ENCODE data around the gene KRT15.
A peak's percentile ranks its signal among the peaks of the same experiment; 100 is the strongest.

KRT15 gene

DNA sequence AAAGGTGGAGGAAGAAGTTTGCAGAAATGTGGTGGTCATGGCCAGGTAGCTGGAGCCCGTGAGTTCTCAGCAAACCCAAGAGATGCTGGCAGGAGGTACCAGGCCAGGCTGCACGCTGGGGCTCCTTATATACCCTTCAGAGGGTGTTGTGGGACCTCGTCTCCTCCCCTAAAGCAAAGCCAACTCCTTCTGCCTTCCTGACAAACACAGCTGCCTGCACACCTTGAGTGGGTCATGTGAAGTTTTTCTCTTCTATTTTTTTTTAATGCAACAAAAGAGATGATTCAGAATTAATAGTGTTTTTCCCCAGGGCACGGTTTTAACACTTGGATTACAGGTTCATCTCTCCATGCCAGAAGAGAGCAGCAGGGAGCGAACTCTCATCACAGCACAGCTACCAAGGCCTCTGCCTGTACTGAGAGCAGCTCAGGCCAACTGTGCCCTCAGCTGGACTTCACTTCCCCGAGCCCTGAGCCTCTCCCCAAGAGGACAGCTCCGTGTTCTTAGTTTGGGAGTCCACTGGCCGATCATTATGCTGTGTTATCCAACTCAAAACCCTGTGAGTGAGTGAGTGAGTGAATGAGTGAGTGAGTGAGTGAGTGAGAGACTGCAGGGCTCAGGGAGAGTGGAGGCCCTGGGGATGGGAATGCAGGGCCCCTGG, at the start of gene KRT15:
Gene KRT15 (minus strand): TSS at position 102 of the 661 bp plus-strand sequence. CDS start 63 bp downstream, at position 39.
- peak; percentile 94 for DNase-seq

DNA sequence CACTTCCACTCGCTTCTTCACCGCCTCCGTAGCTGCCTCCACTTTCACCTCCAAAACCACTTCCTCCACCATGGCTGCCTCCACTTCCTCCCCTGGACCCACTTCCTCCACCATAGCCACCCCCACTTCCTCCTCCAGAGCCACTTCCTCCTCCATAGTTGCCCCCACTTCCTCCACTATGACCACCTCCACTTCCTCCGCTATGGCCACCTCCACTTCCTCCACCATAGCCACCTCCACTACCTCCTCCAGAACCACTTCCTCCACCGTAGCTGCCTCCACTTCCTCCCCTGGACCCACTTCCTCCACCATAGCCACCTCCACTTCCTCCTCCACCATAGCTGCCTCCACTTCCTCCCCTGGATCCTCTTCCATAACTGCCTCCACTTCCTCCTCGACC, 48.6 kb upstream of the KRT15 start:
- no peak for DNase-seq

DNA sequence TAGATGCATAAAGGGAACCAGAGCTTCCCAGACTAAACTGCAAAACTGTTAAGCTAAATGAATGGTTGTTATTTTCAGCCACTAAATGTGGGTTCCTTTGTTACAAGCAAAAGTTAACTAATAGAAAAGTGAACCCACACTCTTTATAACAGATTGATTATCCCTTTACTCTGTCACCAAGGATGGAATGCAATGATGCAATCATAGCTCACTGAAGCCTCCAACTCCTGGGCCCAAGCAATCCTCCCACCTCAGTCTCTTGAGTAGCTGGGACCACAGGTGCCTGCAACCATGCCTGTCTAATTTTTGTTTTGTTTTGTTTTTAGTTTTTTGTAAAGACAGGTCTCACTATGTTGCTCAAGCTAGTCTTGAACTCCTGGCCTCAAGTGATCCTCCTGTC, 46.6 kb upstream of the KRT15 start:
- no peak for DNase-seq

DNA sequence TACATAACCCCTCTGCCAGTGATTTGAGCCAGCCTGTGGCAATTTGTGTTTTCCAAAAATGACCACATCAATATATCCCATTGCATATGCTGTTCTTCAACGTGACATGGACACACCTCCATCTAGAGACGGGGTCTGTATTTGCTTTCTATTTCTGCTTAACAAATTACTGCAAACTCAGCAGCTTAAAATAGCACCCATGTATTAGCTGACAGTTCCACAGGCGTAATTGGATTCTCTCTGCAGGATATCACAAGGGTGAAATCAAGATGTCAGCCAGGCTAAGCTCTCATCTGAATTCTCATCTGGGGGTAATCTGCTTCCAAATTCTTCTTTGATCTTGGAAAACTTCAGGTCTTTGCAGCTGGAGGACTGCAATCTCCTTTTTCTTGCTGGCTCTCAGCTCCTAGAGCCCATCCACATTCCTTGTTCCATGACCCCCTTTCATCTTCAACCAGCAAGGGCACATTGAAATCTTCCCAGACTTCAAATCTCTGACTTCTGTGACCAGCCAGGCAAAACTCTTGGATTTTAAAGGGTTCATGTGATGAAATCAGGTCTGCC, 45.0 kb upstream of the KRT15 start:
- no peak for DNase-seq

DNA sequence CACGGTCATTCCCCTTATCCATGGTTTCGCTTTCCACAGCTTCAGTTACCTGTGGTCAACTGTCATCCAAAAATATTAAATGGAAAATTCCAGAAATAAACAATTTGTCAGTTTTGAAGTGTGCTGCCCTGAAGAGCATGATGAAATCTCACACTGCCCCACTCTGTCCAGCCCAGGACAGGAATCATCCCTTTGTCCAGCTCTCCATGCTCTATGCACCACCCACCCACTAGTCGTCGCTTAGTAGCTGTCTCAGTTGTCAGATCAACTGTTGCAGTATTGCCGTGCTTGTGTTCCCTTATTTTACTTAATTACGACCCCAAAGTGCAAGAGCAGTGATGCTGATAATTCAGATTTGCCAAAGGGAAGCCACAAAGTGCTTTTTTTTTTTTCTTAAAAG, 42.9 kb upstream of the KRT15 start:
- no peak for DNase-seq

DNA sequence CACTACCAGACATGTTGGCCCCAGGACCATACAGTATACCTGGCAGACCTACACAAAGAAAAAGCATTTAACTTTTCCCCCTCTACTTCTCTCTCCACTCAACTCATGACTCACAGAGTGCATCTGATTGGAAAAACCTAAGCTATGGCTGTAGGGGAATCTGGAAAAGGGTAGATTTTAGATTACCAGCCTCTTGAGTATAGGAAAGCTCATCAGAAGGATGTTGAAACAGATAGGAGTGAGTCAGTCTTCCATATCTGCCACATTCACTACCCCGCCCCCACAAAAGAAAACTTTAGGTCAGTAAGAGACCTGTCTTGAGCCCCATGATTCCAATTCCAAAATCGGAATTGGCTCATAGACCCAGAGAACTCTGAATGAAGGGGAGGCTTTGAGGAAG, 40.9 kb upstream of the KRT15 start:
- DNase-seq = no peak

DNA sequence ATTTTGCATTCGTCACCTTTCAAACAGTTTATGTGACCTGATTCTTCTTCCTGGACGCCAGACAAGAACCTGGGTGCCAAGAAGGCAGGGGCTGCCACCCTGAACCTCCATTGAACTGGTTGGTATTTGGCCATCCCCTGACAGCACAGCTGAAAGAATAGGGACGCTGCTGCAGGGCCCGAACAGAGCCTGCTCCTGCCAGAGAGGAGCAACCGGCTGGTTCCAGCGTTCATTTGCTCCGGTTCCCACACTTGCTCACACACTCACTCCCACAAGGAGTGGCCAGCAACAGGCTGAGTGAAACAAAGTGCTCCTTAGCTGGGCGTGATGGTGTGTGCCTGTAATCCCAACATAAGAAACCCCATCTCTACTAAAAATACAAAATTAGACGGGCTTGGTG, 38.2 kb upstream of the KRT15 start:
- no peak for DNase-seq

DNA sequence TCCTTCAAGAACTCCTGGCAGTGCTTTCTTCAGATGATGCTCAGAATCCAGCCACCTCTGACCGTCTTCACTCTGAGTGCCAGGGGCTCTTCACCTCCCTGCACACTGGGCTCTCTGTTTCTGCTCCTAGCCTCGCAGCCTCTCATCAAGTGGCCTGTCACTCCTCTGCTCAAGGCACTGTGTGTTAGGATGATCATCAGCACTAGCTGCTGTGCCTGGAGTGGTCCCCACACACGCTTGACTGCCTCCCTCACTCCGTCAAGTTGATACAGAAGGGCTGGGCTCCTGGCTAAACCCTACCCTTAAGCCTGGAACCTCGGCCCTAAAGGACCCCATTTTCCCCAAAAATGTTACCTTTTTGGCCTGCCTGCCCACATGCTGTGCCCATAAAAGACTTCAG, 37.6 kb upstream of the KRT15 start:
- DNase-seq = no peak

DNA sequence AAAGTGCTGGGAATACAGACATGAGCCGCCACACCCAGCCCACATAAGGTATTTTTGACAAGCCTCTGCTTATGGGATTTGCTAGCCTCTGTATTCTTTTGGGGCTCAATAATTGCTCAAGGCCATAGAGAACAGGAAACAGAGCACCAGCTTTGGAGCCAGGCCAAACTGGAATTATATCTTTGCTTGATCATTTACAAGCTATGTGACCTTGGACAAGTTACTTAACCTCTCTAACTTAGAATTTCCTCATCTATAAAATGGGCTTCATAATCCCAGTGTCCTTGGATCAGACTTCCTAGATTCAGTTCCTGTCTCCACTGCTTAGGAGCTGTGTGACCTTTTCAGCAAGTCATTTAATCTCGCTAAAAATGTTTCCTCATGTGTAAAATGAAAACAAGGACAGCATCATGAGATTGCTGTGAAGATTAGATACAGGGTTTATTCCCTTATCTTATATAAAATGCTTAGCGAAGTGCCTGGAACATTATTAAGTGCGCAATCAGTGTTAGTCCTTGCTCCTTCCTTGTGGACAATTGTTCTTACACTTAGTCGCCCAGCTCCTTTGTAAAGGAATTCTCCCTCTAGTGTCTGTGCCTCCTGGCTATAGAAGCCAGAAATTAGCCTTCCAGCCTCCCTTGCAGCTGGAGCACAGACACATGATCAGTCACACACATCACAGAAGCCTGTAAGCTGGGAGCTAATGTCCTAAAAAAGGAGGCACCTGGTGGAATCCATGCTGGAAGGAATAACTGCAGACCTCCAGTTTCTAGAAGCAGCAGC, 36.6 kb upstream of the KRT15 start:
- no peak for DNase-seq

DNA sequence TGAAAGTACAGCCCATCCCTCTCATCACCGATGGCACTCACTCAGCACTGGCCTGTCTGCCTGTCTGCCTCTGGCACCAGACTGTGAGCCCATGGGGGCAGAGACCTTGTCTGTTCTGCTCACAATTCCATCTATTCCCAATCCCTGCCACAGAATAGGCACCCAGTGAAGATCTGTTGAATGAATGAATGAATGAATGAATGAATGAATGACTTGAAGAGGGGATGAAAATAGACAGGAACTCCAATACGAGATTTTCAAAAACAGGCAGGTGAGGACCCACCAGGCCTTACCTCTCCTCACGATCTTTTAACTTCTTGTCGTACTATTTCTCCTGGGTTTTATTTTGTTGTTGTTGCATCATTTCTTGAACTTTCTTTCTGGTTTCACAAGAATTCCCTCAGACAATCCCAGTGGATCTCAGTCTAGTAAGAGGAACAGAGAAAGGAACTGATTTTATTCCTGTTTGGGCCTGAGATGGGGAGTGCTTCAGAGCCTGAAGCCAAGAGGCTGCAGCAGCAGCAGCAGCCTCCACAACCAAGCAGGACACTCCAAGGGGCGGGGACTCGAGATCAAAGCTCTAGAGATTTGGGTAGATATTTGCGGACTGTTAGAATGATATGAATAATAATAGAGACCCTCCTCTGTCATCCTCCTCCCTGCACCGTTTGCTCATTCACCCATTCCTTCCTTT, 35.4 kb upstream of the KRT15 start:
- no peak for DNase-seq

DNA sequence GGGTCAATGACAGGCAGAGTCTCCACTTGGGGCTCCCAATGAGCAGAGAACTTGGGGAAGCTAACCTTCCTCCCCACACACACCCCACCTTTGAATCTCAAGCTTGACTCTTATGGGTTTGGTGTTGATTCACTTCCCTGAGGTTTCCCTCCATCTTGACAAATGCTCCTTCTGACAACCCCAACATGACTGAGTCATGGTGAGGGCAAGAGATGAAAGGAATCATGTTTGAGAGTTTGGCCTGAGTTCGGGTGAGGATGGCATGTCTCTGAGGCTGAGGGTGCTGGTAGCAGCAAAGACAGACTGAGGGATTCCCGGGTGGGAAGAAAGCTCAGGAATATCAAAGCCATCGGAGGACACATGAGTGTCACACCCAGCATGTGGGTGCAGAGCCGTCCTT, 34.5 kb upstream of the KRT15 start:
- DNase-seq = no peak

DNA sequence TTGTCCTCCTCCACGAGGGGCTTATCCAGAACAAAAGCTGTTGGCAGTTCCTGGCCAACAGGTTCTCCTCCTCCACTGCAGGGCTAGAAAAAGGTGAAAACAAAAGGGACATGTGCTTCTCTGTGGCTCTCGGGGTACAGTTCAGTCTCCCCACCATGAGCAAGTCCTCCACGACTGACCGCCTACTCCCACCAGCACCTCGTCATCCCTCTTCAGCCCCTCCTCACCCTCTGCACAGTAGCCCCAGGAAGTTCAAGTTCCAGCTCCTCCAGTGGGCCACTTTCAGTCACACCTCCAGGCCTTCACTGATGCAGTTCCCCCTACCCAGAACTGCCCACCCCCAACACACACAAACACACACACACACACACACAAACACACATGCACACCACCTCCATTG, 33.8 kb upstream of the KRT15 start:
- no peak for DNase-seq

DNA sequence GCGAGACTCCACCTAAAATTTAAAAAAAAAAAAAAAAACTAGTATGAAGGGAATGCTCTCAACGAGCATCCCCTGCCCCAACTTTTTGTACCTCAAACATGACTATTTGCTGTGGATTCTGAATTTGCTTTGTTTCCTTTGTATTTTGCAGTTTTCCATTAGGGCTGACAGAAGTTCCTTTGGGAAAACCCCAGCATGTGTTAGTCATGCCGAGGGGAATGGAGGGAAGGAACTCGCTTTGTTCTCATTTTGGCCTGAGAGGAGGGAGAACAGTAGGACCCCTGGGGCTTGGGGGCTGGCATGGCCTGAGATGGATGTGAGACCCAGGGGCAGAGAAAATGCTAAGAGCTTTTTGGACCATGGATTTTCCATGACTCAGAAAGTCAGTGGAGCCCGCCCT, 32.7 kb upstream of the KRT15 start:
- no peak for DNase-seq

DNA sequence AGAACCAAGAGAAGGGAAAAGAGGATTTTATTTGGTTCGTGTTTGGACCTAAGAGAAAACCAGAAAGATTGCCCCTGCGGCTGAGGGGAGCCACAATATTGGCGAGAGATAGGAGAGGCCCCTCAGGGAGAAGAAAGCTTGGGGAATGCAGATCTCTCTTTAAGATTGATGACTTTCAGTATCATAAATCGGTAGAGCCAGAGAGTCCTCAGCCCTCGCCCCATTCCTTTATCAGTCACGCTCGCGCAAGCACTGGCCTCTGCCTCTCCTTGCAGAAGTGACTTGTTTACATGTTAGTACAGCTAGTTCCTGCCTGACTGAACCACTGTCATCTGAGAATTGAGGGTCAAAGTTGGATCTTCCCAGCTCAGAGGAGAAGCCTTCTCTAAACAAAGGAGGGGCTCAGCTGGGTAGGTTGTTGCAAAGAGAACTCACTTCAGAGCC, 30.9 kb upstream of the KRT15 start:
- DNase-seq = no peak

DNA sequence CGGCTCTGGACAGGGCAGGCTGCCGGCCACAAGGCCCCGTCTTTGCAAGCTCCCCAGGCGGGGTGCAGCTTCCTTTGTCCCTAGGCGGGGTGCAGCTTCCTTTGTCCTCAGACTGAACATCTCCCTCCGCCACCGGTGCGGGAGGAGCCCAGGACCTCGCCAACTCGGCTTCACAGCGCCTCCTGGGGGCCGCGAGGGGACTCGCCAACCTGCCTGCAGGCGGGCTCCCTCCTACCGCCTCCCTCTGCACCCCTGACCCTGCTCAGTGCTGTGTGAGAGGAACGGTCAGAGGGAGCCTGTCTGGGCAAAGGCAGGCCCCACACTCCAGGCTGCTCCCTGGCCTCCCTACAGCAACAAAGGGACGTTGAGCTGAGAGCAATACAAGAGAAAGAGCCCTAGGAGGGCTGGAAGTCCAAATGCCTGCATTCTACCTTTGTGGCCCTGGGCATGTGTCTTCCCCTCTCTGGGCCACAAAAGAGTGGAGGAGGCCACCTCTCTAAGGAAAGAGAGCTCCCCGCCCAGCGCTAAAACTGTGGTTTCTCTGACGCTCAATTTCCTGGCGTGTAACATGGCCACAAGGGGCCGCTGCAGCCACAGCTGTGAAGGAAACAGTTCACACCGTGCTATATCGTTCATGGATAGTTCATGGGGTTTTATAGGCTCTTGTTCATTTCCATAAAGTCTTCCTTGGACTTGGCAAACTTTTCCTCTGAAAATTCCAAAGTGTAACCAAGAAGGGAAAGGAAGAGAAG, 30.3 kb upstream of the KRT15 start:
- peak; percentile 65 for DNase-seq

DNA sequence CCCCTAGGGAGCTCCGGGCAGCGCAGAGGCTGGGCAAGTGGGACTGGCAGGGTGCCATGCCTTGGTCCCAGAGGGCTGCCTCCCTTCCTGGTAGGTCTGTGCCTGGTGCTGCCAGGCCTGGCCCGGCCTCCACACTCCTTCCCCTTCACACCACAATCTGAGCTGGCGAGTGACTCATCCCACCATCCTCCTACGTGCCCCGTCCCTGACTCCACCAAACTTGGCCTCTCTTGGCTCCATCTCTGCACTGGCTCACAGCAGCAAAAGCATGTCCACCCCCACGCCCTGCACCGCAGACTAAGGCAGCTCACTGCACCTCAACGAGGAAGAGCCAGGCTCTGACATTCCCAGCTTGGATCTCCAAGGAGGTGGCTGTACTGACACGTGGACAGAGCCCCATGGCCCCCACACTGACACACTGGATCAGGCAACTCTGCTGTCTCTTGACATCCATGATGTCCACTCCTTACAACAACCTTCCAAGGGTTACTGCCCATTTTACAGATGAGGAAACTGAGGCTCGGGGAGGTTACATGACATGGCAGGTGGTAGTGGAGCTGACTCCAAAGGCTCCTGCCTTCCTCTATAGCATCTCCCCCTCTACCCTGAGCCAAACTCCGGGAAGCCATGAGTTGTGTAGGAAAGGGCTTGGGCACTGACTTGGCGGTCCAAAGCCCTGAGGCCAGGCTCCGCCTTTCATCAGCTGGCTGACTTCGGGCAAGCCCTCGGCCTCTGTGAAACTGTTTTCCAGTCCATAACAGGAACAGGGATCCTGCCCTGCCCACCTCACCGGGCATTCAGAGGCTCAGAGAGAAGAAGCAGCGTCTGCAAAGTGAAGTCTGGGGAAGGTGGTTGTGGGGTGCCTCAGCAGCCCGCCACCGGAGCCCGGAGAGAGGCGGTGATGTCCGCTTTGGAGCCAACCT, 29.5 kb upstream of the KRT15 start:
- peak; percentile 24 for DNase-seq

DNA sequence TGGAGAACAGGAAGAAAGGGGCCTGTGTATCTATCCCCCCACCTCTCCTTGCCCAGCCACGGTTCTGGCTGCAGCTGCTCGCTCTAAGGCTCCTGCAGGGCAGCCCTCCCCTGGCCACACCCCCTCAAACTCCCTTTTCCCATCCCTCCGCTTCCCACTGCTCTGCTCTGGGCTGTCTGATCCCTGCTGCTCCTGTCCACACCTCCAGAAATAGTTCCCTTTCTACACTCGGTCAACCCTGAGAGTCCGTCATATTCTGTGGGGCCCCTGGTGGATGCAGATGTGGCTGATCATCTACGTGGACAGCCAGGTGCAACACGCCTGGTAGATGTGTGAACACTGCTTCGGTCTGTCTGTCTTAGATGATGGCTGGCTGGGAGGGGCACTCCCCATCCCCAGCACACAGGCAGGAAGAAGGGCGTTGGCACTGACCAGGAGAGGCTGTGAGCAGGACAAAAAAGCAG, 28.7 kb upstream of the KRT15 start:
- no peak for DNase-seq

DNA sequence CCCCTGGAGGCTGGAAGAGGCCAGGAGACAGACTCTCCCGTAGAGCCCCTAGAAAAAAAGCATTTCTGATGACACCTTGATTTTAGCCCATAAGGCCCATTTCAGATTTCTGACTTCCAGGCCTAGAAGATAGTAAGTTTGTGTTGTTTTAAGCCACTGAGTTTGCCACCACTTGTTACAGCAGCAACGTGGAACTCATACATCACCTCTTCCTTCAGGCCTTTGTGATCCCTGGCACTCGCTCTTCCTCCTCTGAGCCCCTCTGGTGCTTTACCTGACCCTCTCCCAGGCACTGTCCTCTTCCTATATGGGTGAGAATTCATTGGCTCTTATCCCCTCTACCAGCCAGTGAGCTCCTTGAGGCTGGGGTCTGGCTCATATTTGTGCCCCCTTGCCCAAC, 28.1 kb upstream of the KRT15 start:
- DNase-seq = no peak

DNA sequence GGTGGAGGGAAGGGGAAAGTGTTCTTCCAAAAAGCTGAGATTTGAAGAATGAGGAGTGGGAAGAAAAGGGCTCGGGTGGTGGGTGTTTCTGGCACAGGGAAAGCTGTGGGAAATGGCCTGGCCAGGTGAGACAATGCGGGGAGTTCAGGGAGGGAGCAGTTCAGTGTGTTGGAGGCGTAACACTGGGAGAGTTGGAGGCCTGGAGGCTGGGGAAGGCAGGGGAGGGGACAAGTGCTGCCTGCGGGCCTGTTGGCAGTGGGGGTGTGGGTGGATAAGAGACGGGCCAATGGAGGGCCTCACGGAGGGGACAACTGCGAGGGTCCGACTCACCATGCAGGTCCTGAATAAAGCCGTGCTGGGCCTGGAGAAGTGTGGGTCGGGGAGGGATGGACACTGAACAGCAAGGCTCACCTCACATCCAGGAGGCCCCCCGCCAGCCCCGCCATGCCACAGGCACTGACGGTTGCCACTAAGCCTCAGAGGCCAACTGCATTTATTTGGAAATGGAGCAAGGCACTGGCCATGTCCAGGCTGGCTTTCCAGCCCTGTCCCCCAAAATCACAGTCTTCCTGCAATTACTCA, 27.2 kb upstream of the KRT15 start:
- no peak for DNase-seq

DNA sequence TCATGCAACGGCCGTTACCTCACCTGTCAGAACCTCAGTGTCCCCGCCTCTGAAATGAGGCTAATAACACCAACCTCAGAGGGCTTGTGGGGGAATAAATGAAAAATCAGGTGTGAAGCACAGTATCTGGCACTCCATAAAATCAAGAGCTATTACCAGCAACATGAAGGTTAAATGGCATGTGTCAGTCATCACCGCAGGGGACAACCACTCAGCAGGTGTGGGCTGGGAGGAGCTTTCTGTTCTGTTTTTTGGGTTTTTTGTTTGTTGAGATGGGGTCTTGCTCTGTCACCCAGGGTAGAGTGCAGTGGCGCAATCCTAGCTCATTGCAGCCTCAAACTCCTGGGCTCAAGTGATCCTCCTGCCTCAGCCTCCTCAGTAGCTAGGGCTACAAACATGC, 26.2 kb upstream of the KRT15 start:
- DNase-seq = no peak

DNA sequence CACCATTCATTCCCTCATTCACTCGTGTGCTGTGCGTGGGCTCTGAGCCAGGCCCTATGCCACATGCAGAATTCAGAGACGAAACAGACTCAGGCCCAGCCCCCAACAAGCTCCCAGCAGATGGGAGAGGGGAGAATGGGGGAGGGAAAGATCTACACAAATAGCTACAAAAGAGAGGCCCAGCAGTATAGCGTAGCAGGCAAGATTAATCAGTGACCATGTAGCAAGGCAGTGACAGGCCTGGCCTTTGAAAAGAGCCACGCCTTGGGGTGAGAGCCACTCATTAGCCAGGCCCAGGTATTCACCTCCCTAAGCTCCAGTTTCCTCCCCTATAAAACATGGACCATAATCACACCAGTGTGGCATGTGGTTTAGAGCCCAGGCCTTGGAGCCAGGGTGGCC, 25.8 kb upstream of the KRT15 start:
- DNase-seq = peak; percentile 75
